HG02943 (cell line): ENCODE data around the gene KCNJ10.

Experiments used
- ATAC-seq: cut with Tn5 transposase; IDR thresholded peaks from one replicate; pipeline ENCODE4 v1.9.1; 2021; ENCODE audit warnings: mild to moderate bottlenecking, low read depth, moderate library complexity; ENCODE audit not compliant: unreplicated experiment

KCNJ10 gene

DNA sequence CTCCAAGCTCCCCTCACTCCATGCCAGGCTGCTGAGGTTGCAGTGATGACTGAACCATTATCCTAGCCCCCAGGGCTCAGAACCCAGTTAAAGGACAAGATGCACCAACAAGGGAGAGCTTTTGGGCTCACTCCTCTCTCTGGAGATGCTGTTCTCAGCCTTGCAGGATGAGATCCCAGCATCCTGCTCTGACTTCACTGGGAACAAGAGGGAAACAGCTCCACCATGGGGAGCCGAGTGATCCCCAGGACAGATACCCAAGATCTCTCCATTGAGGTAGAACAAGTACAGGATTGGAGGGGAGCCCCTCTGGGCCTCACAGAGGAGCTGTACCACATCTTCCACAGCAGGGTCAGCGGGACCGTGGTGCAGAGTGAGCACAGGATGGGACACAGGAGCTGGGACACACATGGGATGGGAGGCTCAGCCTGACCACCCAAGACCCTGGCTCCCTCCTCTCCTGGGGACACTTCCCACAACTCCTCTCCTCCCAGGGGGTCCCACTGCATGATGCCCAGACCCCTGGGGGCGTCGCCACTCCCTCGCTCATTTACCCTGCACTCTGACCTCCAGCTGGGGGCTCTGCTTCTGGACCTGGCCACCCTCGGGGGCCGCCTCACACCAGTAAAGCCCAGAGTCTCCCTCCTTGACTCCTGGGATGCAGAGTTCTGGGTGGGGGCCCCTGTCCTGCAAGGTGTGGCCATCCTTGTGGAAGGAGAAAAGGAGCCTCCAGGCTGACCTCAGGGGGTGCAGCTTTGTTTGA, 97.3 kb downstream of the KCNJ10 start:
- ATAC-seq = no peak

DNA sequence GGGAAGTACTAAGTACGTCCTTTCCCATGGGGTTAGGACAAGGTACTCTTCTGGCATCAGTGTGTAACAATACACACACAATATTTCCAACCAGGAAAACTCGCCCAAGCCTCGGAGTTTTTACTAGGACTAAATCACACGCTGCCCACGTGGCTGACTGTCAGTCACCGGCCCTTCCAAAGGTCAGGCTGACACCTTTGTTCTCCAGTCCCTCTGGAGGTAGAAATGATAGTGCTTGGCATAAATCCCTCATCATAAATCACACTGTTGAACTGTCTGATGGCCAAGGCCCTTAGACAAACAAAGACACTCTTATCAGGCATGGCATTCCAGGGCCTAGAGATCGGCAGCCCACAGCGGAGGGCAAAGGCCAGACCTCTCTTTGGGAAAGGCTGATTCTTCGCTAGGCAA, 99.0 kb downstream of the KCNJ10 start:
- no peak for ATAC-seq

DNA sequence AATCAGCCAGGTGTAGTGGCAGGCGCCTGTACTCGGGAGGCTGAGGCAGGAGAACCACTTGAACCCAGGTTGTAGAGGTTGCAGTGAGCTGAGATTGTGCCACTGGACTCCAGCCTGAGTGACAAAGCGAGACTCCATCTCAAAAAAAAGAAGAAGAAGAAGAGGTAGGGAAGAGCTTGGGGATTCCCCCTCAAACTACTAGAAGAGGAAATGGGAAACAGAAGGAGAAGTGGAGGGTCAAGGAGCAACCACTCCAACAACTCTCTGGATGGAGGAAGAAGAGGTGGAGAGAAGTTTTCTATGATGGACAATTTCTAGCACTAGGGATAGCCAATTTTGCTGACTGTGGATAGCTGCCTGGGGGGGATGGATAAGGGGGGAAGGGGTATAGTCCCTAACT, 101.1 kb downstream of the KCNJ10 start:
- ATAC-seq = no peak

DNA sequence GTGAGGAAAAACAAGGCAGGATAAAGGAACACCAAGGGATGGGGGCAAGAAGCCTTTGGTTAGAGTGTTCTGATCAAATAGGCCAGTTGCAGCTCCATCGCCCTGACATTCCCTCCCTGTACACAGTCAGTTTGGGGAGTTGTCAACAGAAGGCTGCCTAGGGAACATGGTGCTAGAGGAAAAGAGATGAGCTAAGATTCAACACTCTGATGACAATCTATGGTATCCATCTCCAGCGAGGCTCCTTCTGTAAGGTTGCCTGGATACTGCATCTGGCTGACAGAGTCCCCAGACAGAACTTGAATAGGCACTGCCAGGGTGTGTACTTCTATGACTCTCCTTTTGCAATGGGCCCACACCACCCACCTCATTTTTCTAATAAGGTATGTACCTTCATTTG, 104.7 kb downstream of the KCNJ10 start:
- no peak for ATAC-seq

DNA sequence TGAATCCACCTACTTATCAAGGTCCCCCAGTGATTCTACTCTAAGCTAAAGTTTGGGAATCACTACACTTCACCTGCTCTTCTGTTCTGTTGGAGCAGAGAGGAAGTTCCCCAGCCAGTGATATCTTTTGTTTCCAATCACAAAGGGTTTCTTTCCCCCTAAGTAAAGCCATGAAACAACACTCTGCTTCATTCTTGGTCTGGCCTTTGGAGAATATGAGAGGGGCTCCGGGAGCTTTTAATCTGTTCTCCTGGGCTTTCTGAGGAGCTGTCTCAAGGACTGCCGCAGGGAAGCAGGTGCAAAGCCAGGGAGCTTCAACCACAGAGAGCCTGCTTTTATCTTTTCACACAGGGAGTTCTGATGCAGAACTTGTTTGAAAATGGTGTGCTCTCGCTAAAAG, 105.8 kb downstream of the KCNJ10 start:
- ATAC-seq = no peak

DNA sequence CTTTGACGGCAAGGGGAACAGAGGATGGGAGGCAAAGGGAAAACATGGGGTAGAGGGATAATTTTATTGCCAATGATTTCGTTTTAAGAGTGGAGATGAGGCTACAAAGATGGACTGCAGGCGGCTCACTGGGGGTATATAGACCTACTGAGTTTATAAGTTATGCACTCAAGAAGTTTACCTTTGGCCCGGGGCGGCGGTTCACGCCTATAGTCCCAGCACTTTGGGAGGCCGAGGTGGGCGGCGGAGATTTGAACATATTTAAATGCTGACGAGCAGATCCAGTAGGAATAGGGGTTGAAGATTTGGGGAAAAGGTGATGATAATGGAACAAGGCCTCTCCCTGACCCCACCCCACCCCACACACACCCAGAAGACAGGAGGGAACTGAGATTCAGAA, 107.8 kb downstream of the KCNJ10 start:
- ATAC-seq = no peak

DNA sequence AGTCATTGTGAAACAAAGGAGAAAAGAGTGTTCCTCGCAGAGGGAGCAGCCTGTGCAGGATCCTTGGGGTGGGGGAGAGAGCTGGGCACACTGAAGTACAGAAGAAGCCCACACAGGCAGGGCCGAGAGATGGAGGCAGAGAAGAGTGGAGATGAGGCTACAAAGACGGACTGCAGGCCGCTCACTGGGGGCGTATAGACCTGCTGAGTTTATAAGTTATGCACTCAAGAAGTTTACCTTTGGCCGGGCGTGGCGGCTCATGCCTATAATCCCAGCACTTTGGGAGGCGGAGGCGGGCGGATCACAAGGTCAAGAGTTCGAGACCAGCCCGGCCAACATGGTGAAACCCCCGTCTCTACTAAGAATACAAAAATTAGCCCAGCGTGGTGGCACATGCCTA, 108.3 kb downstream of the KCNJ10 start:
- no peak for ATAC-seq

DNA sequence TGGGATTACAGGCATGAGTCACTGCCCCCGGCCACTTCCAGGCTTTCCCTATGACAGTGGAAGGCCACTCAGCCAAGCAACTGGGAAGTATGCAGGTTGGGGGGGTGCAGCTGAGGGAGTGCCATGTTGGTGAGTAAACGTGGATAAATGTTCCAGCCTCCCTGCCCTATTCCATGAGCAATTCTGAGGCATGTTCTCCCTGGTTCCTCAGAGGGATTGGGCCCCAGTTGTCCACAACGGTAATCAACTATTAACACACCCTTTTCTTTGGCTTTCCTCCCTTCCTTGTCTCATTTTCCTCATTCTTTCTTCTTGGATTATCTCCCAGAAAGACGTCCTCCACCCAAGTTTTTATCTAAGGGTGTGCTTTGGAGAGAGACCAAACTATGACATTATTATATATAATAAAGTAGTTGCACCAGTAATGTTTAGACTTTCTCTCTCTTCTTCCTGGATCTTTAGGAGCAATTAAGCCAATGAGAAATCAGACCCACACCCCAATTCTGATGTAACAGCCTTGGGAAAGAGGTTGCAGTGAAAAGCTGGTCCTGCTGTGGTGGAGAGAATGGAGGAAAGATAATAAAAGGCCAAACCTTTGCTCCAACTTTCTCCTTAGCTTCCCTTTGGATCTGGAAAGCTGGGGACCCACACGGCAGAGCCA, 109.1 kb downstream of the KCNJ10 start:
- ATAC-seq = no peak

DNA sequence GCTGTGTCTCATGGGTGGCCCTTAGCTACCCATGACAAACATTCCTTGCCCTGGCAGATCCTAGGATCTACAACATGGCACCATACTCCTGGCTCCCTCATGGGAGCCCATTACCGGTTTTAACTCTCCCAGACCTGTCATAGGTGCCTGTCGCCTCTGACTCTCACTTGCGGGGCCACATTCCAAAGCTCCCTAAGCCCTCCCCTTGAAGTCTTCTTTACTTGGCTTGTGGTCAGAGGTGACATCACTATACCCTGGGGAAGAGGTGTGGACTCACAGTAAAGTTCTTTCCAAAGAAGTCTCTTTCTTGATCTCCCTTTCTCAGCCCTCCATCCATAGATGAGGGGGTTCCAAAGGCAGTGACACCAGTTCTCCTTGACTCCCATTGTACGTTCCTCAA, 110.5 kb downstream of the KCNJ10 start:
- ATAC-seq = no peak

DNA sequence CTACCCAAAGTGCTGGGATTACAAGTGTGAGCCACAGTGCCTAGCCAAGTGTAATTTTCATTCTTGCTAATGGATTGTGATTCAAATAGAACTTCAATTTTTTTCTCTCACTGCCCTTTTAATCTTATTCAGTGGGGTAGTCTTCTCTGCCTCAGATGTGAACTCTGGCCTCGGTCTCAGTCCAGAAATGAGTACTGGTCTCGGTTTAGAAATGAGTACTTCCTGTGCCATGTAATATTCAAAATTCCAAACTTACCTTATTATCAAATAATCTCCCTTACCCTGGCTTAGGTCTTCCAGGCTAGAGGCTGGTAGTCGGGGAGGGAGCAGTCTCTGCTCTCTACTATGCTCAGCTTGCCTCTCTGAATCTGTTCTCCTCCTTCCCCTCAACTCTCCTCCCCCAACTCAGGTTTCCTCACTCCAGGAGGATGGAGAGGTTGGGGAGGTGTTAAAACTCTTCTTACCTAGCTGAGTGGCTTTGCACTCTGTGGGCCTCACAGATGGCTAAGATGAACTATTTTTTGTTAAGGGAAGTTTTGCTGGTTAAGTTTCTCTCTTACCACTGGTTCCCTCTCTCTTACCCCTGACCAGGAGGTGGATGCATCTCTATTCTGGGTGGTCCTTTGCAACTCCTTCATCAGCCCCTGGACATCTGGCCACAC, 111.1 kb downstream of the KCNJ10 start:
- no peak for ATAC-seq

DNA sequence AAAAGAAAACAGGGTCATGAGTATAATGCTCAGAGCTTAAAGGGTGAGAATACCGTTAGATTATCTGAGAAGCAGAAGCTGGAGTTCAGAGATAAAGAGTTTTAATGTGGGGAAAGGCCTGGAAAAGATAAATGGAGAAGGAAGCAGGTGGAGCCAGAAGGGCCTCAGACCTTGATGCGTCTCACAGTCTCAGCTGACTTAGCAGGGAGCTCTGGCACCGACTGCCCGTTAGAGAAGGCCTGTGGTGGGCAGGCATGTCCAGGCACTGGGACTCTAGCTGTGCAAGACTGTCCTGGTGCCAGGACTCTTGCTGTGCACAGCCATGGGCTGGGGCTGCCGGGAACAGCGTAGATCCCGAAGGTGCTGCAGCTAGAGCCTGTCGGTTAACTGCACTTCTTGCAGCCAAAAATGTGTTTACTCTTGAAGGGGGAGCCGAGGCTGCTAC, 112.1 kb downstream of the KCNJ10 start:
- no peak for ATAC-seq

DNA sequence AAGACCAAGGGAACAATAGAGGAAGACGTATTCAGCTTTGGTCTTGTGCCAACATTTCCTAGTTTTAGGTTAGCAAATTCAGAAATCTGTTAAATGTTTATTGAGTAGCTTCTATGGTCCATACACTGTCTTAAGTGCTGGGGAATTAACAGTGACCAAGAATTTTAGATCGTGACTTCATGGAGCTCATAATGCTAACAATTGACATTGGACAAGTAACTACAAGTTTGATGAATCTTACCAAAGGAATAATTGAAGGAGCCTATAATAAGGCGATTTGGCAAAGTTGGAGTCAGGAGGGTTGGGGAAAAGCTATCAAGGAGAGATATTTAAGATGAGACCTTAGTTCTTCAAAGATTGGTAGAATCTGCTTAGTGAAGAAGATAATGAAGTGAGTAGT, 114.5 kb downstream of the KCNJ10 start:
- ATAC-seq = no peak

DNA sequence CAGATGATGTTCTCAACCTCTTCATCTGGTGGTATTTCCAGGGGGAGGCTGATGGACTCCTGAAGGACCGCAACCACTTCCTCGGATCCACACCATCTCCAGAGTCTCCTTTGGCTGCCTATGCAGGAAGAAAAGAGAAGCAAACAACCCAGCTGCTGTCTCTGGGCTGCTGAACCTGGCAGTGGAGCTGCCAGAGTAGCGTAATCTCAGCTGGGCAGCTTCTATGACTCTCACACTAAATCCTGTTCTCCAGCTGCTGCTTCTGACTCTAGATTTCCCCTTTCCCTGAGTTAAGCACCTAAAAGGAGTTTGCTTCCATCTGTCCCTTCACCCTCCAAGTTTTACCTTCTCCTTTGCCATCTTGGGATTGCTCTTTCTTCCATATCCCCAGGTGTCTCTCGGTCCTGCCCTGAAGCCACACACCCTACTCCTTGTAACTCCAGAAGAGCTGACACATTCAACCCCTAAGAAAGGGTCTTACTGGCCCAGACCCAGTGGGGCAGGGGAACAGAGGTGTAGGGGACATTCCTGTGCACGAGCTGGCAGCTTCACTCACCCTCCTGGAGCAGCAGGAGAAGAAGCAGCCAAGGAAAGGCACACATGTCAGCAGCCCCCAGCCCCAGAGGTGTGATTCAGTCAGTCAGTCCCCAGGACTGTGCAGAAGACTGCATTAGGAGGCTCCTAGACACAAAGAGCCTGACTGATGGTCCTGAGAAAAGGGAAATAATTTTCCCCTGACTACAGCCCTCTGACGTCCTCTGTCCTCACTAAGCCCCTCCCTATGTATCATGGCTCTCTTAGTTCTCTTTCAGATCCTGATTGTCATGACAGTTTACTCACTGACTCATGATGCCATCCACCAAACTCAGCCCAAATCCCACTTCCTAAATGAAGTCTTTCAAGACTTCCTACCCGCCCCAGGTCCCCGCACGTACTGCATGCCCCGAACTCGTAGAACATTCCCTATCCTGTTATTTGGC, 116.1 kb downstream of the KCNJ10 start, which contains the start of gene SLAMF9:
SLAMF9 (minus strand) TSS at position 702 of the 980 bp plus-strand sequence; CDS start at position 602, 100 bp downstream.
- ATAC-seq = no peak

DNA sequence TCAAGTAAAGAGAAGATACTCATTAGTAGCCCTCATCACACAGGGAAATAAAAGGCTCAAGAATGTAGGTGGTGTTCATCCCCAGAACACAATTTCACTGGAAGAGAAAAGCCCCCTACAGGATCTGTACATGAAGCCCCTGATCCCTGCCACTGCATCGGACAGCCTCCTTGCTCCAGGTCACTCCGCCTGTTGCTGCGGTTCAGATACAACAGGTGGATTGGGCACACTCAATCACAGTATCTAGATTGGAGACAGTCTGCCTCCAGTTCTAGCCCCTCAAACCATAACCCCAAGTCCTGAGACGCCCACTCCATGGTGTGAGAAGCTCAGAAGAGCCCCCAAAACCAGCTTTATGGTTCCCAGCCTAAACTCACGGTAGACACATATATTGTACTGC, 117.0 kb downstream of the KCNJ10 start:
- no peak for ATAC-seq

DNA sequence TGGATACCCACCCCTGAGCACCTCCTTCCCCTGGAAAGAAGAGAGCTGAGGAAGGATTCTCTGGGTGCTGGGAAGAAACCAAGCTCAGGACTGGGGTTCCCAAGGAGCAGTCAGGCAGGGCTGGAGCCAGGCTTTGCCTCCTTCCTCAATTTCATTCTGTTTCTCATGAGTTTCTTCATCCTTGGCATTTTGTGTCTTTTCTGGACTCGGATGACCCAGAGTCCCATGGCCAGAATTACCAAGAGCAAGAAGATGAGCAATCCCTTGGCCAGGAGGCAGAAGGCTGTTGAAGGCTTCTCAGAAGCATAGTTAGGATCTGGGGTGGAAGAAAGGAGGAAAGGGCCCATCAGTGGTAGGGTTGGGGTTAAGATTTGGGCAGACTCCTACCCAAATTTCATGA, 118.4 kb downstream of the KCNJ10 start:
- no peak for ATAC-seq

DNA sequence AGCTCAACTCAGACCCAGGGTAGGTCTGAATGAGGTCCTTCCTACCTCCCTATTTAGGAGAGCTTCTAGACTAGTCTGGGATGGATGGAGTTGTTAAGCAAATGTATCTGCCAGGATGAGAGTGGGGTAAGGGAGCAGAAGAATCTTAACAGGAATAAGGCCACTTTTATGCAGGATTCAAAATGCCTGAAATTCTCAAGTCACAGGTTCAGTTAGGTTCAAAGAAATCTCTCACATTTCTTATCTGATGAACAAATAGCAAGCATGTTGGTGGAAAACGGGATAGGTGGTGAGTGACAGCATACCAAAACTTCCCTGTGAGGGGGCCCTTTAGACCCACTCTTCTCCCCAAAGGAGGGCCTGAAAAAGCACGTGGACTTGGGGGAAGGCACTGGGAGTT, 118.9 kb downstream of the KCNJ10 start:
- ATAC-seq = no peak

DNA sequence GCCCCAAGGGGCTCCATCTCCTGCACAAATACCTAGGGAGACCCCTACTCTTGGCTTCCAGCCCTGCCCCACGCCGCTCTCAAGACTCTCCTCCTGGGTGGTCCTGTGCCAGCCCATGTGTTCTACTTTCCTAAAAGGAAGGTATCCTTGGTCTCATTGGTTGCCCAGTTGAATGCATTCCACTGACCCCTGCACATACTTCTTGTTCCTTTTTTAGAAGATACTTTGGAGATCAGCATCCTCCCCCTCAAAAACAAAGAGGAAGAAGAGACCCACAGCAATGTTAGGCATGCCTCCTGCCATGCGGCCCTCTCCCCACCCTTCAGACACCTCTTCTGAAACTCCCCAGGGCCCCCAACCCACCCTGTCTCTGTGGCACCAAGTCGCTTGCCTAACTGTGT, 120.0 kb downstream of the KCNJ10 start:
- ATAC-seq = no peak

DNA sequence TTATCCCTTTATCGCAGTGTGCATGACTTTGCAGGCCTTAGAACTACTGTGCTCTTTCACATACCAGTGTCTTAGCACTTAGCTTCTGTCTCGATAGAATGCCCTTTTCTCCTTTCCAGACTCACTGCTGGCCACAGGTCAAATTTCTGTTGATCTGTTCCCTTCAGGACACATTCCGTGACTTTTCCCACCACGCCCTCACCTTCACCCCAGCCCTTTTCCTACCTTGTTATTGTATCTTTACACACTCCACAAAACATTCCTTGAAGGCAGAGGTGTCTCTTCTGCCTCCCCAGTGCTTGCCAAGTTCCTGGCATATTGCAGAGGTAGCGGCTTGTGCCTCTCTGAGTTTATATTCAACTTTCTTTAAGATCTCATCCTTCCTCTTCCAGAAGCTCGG, 120.8 kb downstream of the KCNJ10 start:
- no peak for ATAC-seq
